Smooth muscle cell of trachea (primary cell): ENCODE data around the gene NPAS4. TPM values are rescaled to one million over a fixed set of nuclear protein-coding genes. Genes with fewer than 3 reads are reported as not detected.

Experiments
- total RNA-seq: library from RNA; depleted of rRNA; stranded (reverse); fragments of >200 nt; gene quantifications from 2 replicates; pipeline ENCODE4 v1.2.1, GENCODE V29; 2014

Gene NPAS4
- total RNA-seq, result 0.29 TPM in 1 of 2 replicates, not detected in the other

DNA sequence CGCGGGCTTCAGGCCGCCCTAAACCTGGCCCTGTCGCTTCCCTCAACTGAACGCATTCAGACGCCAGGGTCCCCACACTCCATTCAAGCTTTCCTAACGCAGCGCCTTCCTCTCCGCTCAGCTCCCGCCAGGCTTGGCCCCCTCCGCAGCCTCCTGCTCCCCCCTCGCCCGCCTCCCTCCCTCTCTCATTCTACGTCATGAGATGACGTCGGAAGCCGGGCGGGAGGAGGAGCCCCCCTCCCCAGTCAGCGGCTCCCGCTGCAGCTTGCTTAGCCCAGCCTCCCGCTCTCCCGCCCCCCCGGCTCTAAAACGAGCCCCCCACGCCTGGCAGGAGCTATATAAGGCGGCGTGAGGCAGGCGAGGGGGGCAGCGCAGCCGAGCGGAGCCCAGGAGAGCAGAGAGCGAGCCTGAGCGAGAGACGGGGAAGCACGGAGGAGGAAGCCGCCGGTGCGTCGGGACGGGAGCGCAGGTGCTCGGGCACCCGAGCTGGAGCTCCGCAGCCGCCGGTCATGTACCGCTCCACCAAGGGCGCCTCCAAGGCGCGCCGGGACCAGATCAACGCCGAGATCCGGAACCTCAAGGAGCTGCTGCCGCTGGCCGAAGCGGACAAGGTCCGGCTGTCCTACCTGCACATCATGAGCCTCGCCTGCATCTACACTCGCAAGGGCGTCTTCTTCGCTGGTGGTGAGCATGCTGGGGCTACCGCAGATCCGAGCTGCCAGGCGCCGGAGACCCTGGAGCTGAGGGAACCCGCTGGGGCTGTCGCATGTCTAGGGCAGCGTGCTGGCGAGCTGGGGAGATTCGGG lies at the start of gene NPAS4:
Gene NPAS4, plus strand, starts transcription at position 365 of the 806 bp plus-strand sequence. Its CDS starts 145 bp downstream, at position 510.

DNA sequence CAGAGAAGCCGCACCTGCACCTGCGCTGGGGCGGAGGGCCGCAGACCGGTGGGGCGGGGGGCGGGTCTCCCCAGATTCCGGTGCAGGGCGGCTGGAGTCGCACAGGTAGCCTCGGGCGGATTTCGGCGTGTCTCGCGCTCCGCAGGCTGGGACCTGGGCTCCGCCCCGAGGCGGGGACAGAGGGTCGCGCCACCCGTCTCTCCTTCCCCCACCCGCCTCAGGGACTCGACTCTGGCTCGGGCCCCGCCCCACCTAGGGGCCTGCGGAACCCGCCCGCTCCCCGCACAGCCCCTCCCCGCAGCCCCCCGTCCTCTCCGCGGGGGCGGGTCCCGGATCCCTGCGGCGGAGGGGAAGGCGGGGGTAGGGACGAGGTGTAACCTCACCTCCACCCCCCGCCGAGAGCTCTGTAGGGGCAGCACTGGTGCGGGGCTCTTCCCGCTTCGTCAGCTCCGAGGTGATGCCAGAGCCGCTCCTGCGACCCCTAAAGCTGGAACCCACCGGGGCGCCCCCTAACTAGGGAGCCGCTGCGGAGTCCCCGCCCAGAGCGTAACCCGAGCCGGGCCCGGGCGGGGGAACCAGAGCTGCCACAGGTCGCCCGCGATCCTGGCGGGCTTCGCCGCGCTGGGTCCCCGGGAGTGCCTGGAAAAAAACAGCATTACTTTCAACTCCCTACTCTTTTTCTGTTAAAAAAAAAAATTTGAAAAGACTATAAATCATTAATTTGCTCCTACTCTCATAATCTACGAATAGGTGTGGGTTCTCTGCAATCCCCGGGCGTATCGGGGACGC lies 49.0 kb upstream of the NPAS4 start, which contains the start of gene SLC29A2:
Gene SLC29A2, minus strand, starts transcription at position 134 of the 789 bp plus-strand sequence. CDS start 169 bp downstream, outside the sequence.

DNA sequence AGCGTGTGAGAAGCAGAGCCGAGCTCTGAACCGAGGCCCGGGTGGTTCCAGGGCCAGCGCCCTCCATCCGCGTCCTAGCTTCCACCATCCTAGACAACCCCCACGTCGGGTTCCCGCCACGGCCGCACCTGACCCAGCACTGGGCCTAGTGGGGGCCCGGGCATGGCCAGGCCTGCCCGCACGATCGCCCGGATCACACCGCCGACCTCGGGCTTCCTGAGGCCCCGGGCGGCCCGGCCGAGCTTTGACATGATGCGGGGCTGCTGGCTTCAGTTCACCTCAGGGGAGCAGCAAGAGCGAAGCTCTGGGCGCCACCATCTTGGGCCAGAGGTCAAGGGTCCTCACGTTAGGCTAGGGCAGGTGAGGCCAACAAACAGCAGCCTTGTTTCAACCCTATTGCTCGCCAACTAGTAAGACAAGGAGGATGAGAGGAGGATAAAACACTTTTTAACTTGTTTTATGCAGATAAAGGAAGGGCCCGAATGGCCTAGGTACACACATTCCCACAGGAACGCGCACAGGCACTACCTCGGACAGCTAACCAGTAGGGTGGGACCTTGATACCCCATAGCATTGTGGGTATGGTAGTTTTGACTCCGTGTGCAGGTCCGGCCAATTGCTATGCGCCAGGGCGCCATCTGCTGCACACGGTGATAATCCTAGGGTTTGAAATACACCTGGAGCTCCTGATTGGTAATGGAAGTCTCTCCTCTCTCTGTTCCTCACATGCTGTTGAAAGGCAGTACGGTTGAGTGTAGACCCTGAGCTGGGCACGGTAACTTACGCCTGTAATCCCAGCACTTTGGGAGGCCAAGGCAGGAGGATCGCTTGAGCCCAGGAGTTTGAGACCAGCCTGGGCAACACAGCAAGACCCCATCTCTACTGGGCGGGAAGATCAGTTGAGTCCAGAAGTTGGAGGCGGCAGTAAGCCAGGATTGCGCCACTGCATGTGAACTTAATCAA lies 17.9 kb downstream of the NPAS4 start, which contains the start of gene MRPL11:
Gene MRPL11, minus strand, starts transcription at position 345 of the 963 bp plus-strand sequence. Its CDS starts 94 bp downstream, at position 251.

DNA sequence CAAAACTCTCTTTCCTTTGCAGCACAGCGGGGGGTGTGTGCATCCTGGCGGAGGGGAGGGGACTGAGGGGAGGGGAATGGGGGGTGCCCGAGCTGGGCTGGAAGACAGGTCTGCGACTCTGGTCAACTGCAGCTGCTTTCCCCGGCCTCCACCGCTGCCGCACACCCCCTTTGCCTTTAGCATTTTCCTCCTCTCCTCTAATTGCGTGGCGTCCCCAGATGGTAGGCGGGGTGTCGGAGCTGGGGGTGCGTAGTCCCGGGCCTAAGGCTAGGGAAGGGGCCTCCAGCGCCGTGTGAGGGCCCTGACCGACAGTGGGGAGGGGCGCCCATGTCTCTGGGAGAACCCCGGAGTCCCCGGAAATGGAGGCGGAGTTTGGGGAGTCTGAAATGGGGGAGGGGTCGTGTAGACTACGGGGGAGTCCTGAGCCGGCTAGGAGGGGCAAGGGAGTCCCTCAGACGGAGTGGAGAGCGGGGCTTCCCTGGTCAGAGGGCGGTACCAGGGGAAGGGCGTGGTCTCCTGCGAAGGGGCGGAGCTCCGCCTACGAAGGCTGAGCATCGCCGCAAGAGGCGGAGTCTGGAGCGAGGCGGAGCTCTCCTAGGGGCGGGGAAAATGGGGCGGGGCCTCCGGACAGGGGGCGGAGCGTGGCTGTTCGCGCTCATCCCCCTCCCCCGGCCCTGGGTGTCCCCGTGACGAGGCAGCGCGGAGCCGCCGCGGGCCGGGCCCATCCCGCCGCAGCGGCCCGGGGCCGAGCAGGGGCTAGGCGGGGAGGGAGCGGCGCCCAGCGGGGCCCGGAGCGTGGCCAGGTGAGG lies 45.6 kb downstream of the NPAS4 start, which contains the start of gene PELI3:
Gene PELI3, plus strand, starts transcription at position 681 of the 809 bp plus-strand sequence. CDS start 1,224 bp downstream, outside the sequence.

Other genes starting within 250 kb of the NPAS4 start
- 10.5 and 25.1 TPM in 2 replicates for gene KLC2, start 163.3 kb upstream of the NPAS4 start, total RNA-seq
- gene RAB1B, start 152.4 kb upstream of the NPAS4 start, total RNA-seq, result 103 and 130 TPM in 2 replicates
- gene CNIH2, start 142.9 kb upstream of the NPAS4 start, total RNA-seq, result 0.15 and 0.17 TPM in 2 replicates
- 143 and 179 TPM in 2 replicates for gene YIF1A, start 131.9 kb upstream of the NPAS4 start, total RNA-seq
- gene TMEM151A, start 129.1 kb upstream of the NPAS4 start, total RNA-seq, result 0.66 TPM in 1 of 2 replicates, not detected in the other
- 341 and 371 TPM in 2 replicates for gene CD248, start 104.0 kb upstream of the NPAS4 start, total RNA-seq
- gene RIN1, start 84.6 kb upstream of the NPAS4 start, total RNA-seq, result 44.8 and 54.4 TPM in 2 replicates
- gene BRMS1, start 75.9 kb upstream of the NPAS4 start, total RNA-seq, result 36.9 and 65.2 TPM in 2 replicates
- 41.3 and 58.1 TPM in 2 replicates for gene B4GAT1, start 73.4 kb upstream of the NPAS4 start, total RNA-seq
- 0.58 and 0.66 TPM in 2 replicates for gene SLC29A2, start 49.3 kb upstream of the NPAS4 start, total RNA-seq
- 37.1 and 69.4 TPM in 2 replicates for gene MRPL11, start 17.8 kb downstream of the NPAS4 start, total RNA-seq
- 15.3 and 28.0 TPM in 2 replicates for gene PELI3, start 45.9 kb downstream of the NPAS4 start, total RNA-seq
- gene DPP3, start 59.4 kb downstream of the NPAS4 start, total RNA-seq, result 40.1 and 58.4 TPM in 2 replicates
- gene BBS1, start 89.6 kb downstream of the NPAS4 start, total RNA-seq, result 32.9 and 45.7 TPM in 2 replicates
- 10.6 and 21.3 TPM in 2 replicates for gene ZDHHC24, start 125.0 kb downstream of the NPAS4 start, total RNA-seq
- 0.17 TPM in 1 of 2 replicates, not detected in the other for gene ACTN3, start 125.9 kb downstream of the NPAS4 start, total RNA-seq
- gene CTSF, start 147.6 kb downstream of the NPAS4 start, total RNA-seq, result 15.0 and 59.5 TPM in 2 replicates
- 0.29 and 1.2 TPM in 2 replicates for gene CCDC87, start 172.0 kb downstream of the NPAS4 start, total RNA-seq
- gene CCS, start 172.2 kb downstream of the NPAS4 start, total RNA-seq, result 68.2 and 80.9 TPM in 2 replicates
- gene RBM14, start 195.6 kb downstream of the NPAS4 start, total RNA-seq, result 30.6 and 31.6 TPM in 2 replicates
- 94.7 and 103 TPM in 2 replicates for gene RBM4, start 217.7 kb downstream of the NPAS4 start, total RNA-seq